B cell (primary cell): ENCODE data around the gene RAB3C. TPM values are rescaled to one million over a fixed set of nuclear protein-coding genes. Genes with fewer than 3 reads are reported as not detected.

Experiments used
- ATAC-seq: fragments of 200-7000 bp; cut with Tn5 transposase; one replicate; pipeline ENCODE4 v1.10.0; 2021; ENCODE audit warnings: low read depth, mild to moderate bottlenecking, moderate number of reproducible peaks, moderate library complexity
- CTCF ChIA-PET: fragments of 350-600 bp; sonication (Branson Sonifier 250); formaldehyde crosslinking; loops from one replicate; lab custom pipeline; 2021; ENCODE audit warnings: antibody characterized with exemption, inconsistent platforms; lab: Charles Lee
- POLR2A ChIA-PET: fragments of 350-600 bp; sonication (Branson Sonifier 250); formaldehyde crosslinking; loops from one replicate; lab custom pipeline; 2021; ENCODE audit warnings: antibody characterized with exemption; lab: Charles Lee
- DNase-seq: peaks from one replicate; pipeline ENCODE4 v3.0.0; 2013
- H2AFZ ChIP-seq: 2 replicates; pipeline ENCODE4 v1.6.1; 2012; ENCODE audit warnings: mild to moderate bottlenecking, low read depth, low read length; ENCODE audit not compliant: insufficient read depth, poor library complexity, severe bottlenecking
- H3K27ac ChIP-seq, 2 donors: 1 replicate in 1 of 2; 2 replicates in 1 of 2; pipeline ENCODE4 v1.5.1; 2012 to 2013; ENCODE audit warnings: low read length in 2 of 2, mild to moderate bottlenecking in 2 of 2, moderate library complexity in 1 of 2
- H3K27me3 ChIP-seq, 4 experiments: fragments of 200-600 bp in 1 of 4; sonication (generic) in 1 of 4; replicated peaks in 1 of 4; 1 replicate in 2 of 4; 2 replicates in 2 of 4; pipeline versions ENCODE4 v1.6.1 to v1.7.0; 2013 to 2016; ENCODE audit warnings: low read length in 3 of 4, mild to moderate bottlenecking in 2 of 4, mixed read lengths in 1 of 4, moderate library complexity in 1 of 4; ENCODE audit not compliant: insufficient read depth in 4 of 4, control insufficient read depth in 3 of 4; ENCODE audit errors: control extremely low read depth in 1 of 4
- H3K36me3 ChIP-seq, 2 experiments: replicated peaks in 1 of 2; 1 replicate in 1 of 2; 2 replicates in 1 of 2; pipeline versions ENCODE4 v1.6.1 to v1.7.1; 2013; ENCODE audit warnings: low read length in 1 of 2; ENCODE audit not compliant: insufficient read depth in 2 of 2, control insufficient read depth in 1 of 2; ENCODE audit errors: control extremely low read depth in 1 of 2, extremely low read depth in 1 of 2
- H3K4me1 ChIP-seq, 2 donors: fragments of 200-600 bp in 1 of 2; sonication (generic) in 1 of 2; 1 replicate in 1 of 2; 2 replicates in 1 of 2; pipeline versions ENCODE4 v1.5.1 to v1.6.1; 2013 to 2017; ENCODE audit warnings: low read length in 2 of 2; ENCODE audit not compliant: control insufficient read depth in 2 of 2, insufficient read depth in 2 of 2
- H3K4me2 ChIP-seq: replicated peaks from 2 replicates; pipeline ENCODE3; 2012; ENCODE audit warnings: mild to moderate bottlenecking, low read depth, low read length; ENCODE audit not compliant: poor library complexity, severe bottlenecking
- H3K4me3 ChIP-seq, 5 experiments: fragments of 200-600 bp in 1 of 5; sonication (generic) in 1 of 5; 1 replicate in 3 of 5; 2 replicates in 2 of 5; pipeline versions ENCODE4 v1.5.1 to v1.7.0; 2011 to 2016; ENCODE audit warnings: low read length in 4 of 5, mild to moderate bottlenecking in 4 of 5, low read depth in 2 of 5, control low read depth in 1 of 5, moderate library complexity in 1 of 5; ENCODE audit not compliant: insufficient read depth in 1 of 5; ENCODE audit errors: control extremely low read depth in 1 of 5, extremely low read depth in 1 of 5
- H3K79me2 ChIP-seq: fragments of 200-600 bp; sonication (generic); one replicate; pipeline ENCODE4 v1.6.0; 2016; ENCODE audit warnings: low read length; ENCODE audit not compliant: control insufficient read depth, insufficient read depth
- H3K9ac ChIP-seq: fragments of 200-600 bp; sonication (generic); 2 replicates; pipeline ENCODE4 v1.6.1; 2017; ENCODE audit warnings: mild to moderate bottlenecking, low read length, moderate library complexity
- H3K9me3 ChIP-seq, 3 donors: one replicate each; pipeline versions ENCODE4 v1.6.1 to v1.7.1; 2013; ENCODE audit warnings: low read length in 2 of 3; ENCODE audit not compliant: control insufficient read depth in 2 of 3, insufficient read depth in 1 of 3; ENCODE audit errors: control extremely low read depth in 1 of 3
- H4K20me1 ChIP-seq: 2 replicates; pipeline ENCODE4 v1.6.0; 2012; ENCODE audit warnings: mild to moderate bottlenecking, low read length; ENCODE audit not compliant: insufficient read depth, control insufficient read depth, poor library complexity, severe bottlenecking
- H3K27ac Mint-ChIP-seq: one replicate; pipeline ENCODE4 v1.8.0; 2021; ENCODE audit warnings: mixed read lengths
- H3K27me3 Mint-ChIP-seq: one replicate; pipeline ENCODE4 v1.8.0; 2021; ENCODE audit warnings: mixed read lengths
- H3K4me1 Mint-ChIP-seq: one replicate; pipeline ENCODE4 v1.8.0; 2021; ENCODE audit warnings: mixed read lengths
- H3K4me3 Mint-ChIP-seq: one replicate; pipeline ENCODE4 v1.8.0; 2021; ENCODE audit warnings: mixed read lengths
- H3K9me3 Mint-ChIP-seq: one replicate; pipeline ENCODE4 v1.8.0; 2022; ENCODE audit warnings: mixed read lengths; ENCODE audit not compliant: insufficient read depth
- CTCF ChIP-seq: fragments of 200-600 bp; IDR thresholded peaks from one replicate; pipeline ENCODE4 v1.8.0; 2022; ENCODE audit warnings: antibody characterized with exemption, mild to moderate bottlenecking
- EZH2 ChIP-seq: IDR thresholded peaks from 2 replicates; pipeline ENCODE4 v1.6.1; 2012; ENCODE audit warnings: borderline replicate concordance, low read depth, mild to moderate bottlenecking, moderate library complexity, low read length; ENCODE audit not compliant: insufficient read depth, poor library complexity, severe bottlenecking
- WGBS: methylation state at CpG from one replicate; pipeline ENCODE4 v1.1.5; 2013; ENCODE audit warnings: missing lambda C conversion rate; ENCODE audit not compliant: insufficient coverage; 5-methylcytosine and 5-hydroxymethylcytosine counted together
- intact Hi-C: fragments of 100-400 bp; cut with micrococcal nuclease; formaldehyde crosslinking; loops from one replicate; pipeline ENCODE4 v1.10.0; 2022
- polyA plus RNA-seq: library from polyadenylated mRNA; depleted of rRNA; stranded (reverse); fragments of >200 nt; gene quantifications from 2 replicates; pipeline ENCODE4 v1.2.3, GENCODE V29; 2012
- total RNA-seq, 2 donors: library from RNA; stranded (reverse); fragments of 120-200 nt in 1 of 2; gene quantifications; 1 replicate in 1 of 2; 2 replicates in 1 of 2; pipeline versions ENCODE4 v1.2.3 to v1.2.4, GENCODE V29; 2013 to 2022

Gene RAB3C
- total and polyA plus RNA-seq, 2 donors (not counting 1 experiment from before 2014, with no cell fraction given) = 0.20 to 0.58 TPM

- ChIA-PET CTCF (interaction anchor here (0.8 to 5.2 kb wide), 4 partner anchors 12 to 325 kb away, joined by 3 to 32 read pairs (median 4); no protein-coding TSS in a partner anchor), POLR2A (no interaction called here)
- DNase-seq (no peak), ATAC-seq (no peak)
- Histone ChIP-seq H3K4me1 (no peaks in the 10 kb centered on the region), H3K27ac (no peak overlapping the region), H3K79me2 (no peaks in the 10 kb centered on the region), H3K9ac (no peak overlapping the region), H3K9me3 (no peaks in the 10 kb centered on the region), H3K27me3 (peaks cover 0 to 2% (median under 1%) of the 10 kb centered on the region in 4 experiments), H3K36me3 (no peaks in the 10 kb centered on the region), H4K20me1 (no peaks in the 10 kb centered on the region), H3K4me3 (no peak overlapping the region), H2AFZ (no peak overlapping the region), H3K4me2 (no peak overlapping the region)
- H3K4me1 Mint-ChIP-seq = no peaks in the 10 kb centered on the region
- H3K27me3 Mint-ChIP-seq = peaks cover 8% of the 10 kb centered on the region
- H3K27ac Mint-ChIP-seq = no peak overlapping the region
- no peak overlapping the region for H3K4me3 Mint-ChIP-seq
- H3K9me3 Mint-ChIP-seq = no peaks in the 10 kb centered on the region
- intact Hi-C loops = no loop called here
- TF ChIP-seq EZH2 (no peak), CTCF (no peak)
Observed at GRCh38 chr5:58898538-58898937, 315.7 kb downstream of the RAB3C start.

- ATAC-seq = no peak
- Histone ChIP-seq H3K27ac (no peak overlapping the region), H3K9ac (no peak overlapping the region), H2AFZ (no peak overlapping the region), H3K79me2 (no peaks in the 10 kb centered on the region), H3K36me3 (no peaks in the 10 kb centered on the region), H3K4me3 (no peak overlapping the region), H3K4me2 (no peak overlapping the region), H3K9me3 (peaks cover 0 to 2% (median 0%) of the 10 kb centered on the region in 3 donors), H3K4me1 (no peaks in the 10 kb centered on the region), H3K27me3 (peaks cover 0 to 2% (median 0%) of the 10 kb centered on the region in 4 experiments), H4K20me1 (no peaks in the 10 kb centered on the region)
- no peak for DNase-seq
- Mint-ChIP-seq H3K27ac (no peak overlapping the region), H3K4me3 (no peak overlapping the region), H3K27me3 (peaks cover 12% of the 10 kb centered on the region), H3K9me3 (peaks cover 2% of the 10 kb centered on the region), H3K4me1 (no peaks in the 10 kb centered on the region)
- 98% methylated on average over 8 of the region's 11 CpGs for WGBS
- CTCF ChIA-PET = interaction anchor here (1.1 to 1.9 kb wide), 3 partner anchors 12 to 16 kb away, joined by 3 to 8 read pairs (median 5); no protein-coding TSS in a partner anchor
- POLR2A ChIA-PET = no interaction called here
- intact Hi-C loops = no loop called here
- TF ChIP-seq EZH2 = no peak
- no peak for TF ChIP-seq CTCF
Observed at GRCh38 chr5:58901271-58901670, 318.4 kb downstream of the RAB3C start.
